Fibroblast of pulmonary artery (primary cell): ENCODE measurements around the gene DUOX2.
A peak's percentile ranks its signal among the peaks of the same experiment; 100 is the strongest.
"Not testable (repeated sequence)": the region's sequence is repeated elsewhere in the genome, so short reads cannot be mapped to it uniquely, and the experiment has no call there.

Experiments
- DNase-seq: peaks from one replicate; pipeline ENCODE4 v3.0.0-alpha.2; 2010; ENCODE audit warnings: low read depth
- H3K4me3 ChIP-seq: replicated peaks from 2 replicates; pipeline ENCODE4 v1.5.1; 2011; ENCODE audit warnings: low read depth, mild to moderate bottlenecking, control low read depth, low read length, moderate library complexity
- CTCF ChIP-seq: IDR thresholded peaks from 2 replicates; pipeline ENCODE4 v1.5.1; 2011; ENCODE audit warnings: mild to moderate bottlenecking, control low read depth, low read length, inconsistent platforms; ENCODE audit errors: missing control alignments

Gene DUOX2

GRCh38 chr15:45075440-45076320 lies 38.3 kb downstream of the DUOX2 start:
- not testable (repeated sequence) for DNase-seq, H3K4me3 ChIP-seq

- H3K4me3 ChIP-seq, DNase-seq: not testable (repeated sequence)
These were observed 40.4 kb downstream of the DUOX2 start for GRCh38 chr15:45073602-45074001.

GRCh38 chr15:45069942-45070360 lies 44.0 kb downstream of the DUOX2 start:
- DNase-seq, H3K4me3 ChIP-seq: not testable (repeated sequence)

- no peak for TF ChIP-seq CTCF
- DNase-seq: peak; percentile 33
- no peak overlapping the region for H3K4me3 ChIP-seq
These were observed 49.6 kb downstream of the DUOX2 start for GRCh38 chr15:45064386-45064785.

- not testable (repeated sequence) for DNase-seq, H3K4me3 ChIP-seq
These were observed 51.7 kb downstream of the DUOX2 start for GRCh38 chr15:45062301-45062700.

GRCh38 chr15:45058690-45059675 lies 55.0 kb downstream of the DUOX2 start:
- DNase-seq, H3K4me3 ChIP-seq: not testable (repeated sequence)

- H3K4me3 ChIP-seq, DNase-seq: not testable (repeated sequence)
These were observed 61.3 kb downstream of the DUOX2 start for GRCh38 chr15:45052676-45053075.

- no peak overlapping the region for H3K4me3 ChIP-seq
- TF ChIP-seq CTCF: no peak
- DNase-seq: no peak
These were observed 63.4 kb downstream of the DUOX2 start for GRCh38 chr15:45050587-45050986.

GRCh38 chr15:45048794-45049631 lies 65.0 kb downstream of the DUOX2 start:
- DNase-seq: peak; percentile 90
- no peak overlapping the region for H3K4me3 ChIP-seq
- no peak for TF ChIP-seq CTCF

- H3K4me3 ChIP-seq: peak overlapping the region; percentile 5
- not testable (repeated sequence) for DNase-seq
These were observed 65.6 kb downstream of the DUOX2 start for GRCh38 chr15:45048449-45048793.

- H3K4me3 ChIP-seq, DNase-seq: not testable (repeated sequence)
These were observed 69.7 kb downstream of the DUOX2 start for GRCh38 chr15:45044270-45044669.

GRCh38 chr15:45042859-45043258 lies 71.1 kb downstream of the DUOX2 start:
- not testable (repeated sequence) for H3K4me3 ChIP-seq, DNase-seq
